ENCODE results near the gene CMTM4. TPM values are rescaled to one million over a fixed set of nuclear protein-coding genes. Genes with fewer than 3 reads are reported as not detected.
"Not testable (repeated sequence)": the region's sequence is repeated elsewhere in the genome, so short reads cannot be mapped to it uniquely, and the experiment has no call there.

CMTM4 gene
- polyA plus RNA-seq, 4 donors, result 21.1 to 54.3 (median 43.0) TPM

GRCh38 chr16:66617728-66618127 is 78.8 kb downstream of the CMTM4 start:
- 58 to 63% (median 62%) methylated on average over 7 of the region's 7 CpGs for WGBS, 3 donors
- H3K27me3 ChIP-seq (ENCODE audit: control insufficient read depth in 3 of 3, insufficient read depth in 3 of 3, low read length in 3 of 3), result no peaks in the 10 kb centered on the region
- peaks cover 0 to 4% (median 0%) of the 10 kb centered on the region in 3 donors for H3K4me1 ChIP-seq (ENCODE audit: control insufficient read depth in 3 of 3, insufficient read depth in 2 of 3, low read depth in 1 of 3, low read length in 2 of 3)
- no peaks in the 10 kb centered on the region for H3K9me3 ChIP-seq (ENCODE audit: control insufficient read depth in 2 of 2, insufficient read depth in 1 of 2, low read depth in 1 of 2, low read length in 1 of 2)
- no peak for FAIRE-seq
- H3K36me3 ChIP-seq (ENCODE audit: control insufficient read depth in 3 of 3, insufficient read depth in 2 of 3, low read depth in 1 of 3, low read length in 3 of 3), result peaks cover 7 to 62% (median 9%) of the 10 kb centered on the region in 3 donors
- H3K4me3 ChIP-seq (ENCODE audit: low read depth in 1 of 3, low read length in 3 of 3), result no peak overlapping the region
- DNase-seq, result peak in 1 of 2 donors; percentile 20
- no peak overlapping the region for H3K27ac ChIP-seq (ENCODE audit: low read depth in 1 of 3, low read length in 2 of 3)

- H3K27ac ChIP-seq (ENCODE audit: low read depth in 1 of 3, low read length in 2 of 3), result no peak overlapping the region
- peaks cover 0 to 4% (median 0%) of the 10 kb centered on the region in 3 donors for H3K4me1 ChIP-seq (ENCODE audit: control insufficient read depth in 3 of 3, insufficient read depth in 2 of 3, low read depth in 1 of 3, low read length in 2 of 3)
- H3K36me3 ChIP-seq (ENCODE audit: control insufficient read depth in 3 of 3, insufficient read depth in 2 of 3, low read depth in 1 of 3, low read length in 3 of 3), result peaks cover 6 to 63% (median 7%) of the 10 kb centered on the region in 3 donors
- H3K27me3 ChIP-seq (ENCODE audit: control insufficient read depth in 3 of 3, insufficient read depth in 3 of 3, low read length in 3 of 3), result no peaks in the 10 kb centered on the region
- H3K4me3 ChIP-seq (ENCODE audit: low read depth in 1 of 3, low read length in 3 of 3), result no peak overlapping the region
- WGBS, 3 donors, result 77 to 87% (median 79%) methylated on average over 2 of the region's 2 CpGs
- FAIRE-seq, result no peak
- no peaks in the 10 kb centered on the region for H3K9me3 ChIP-seq (ENCODE audit: control insufficient read depth in 2 of 2, insufficient read depth in 1 of 2, low read depth in 1 of 2, low read length in 1 of 2)
- DNase-seq, result no peak
Observed at GRCh38 chr16:66617010-66617434, 79.5 kb downstream of the CMTM4 start.

GRCh38 chr16:66616592-66616991 is 80.0 kb downstream of the CMTM4 start:
- Histone ChIP-seq H3K27me3 (ENCODE audit: control insufficient read depth in 3 of 3, insufficient read depth in 3 of 3, low read length in 3 of 3) (no peaks in the 10 kb centered on the region), H3K4me3 (ENCODE audit: low read depth in 1 of 3, low read length in 3 of 3) (no peak overlapping the region), H3K4me1 (ENCODE audit: control insufficient read depth in 3 of 3, insufficient read depth in 2 of 3, low read depth in 1 of 3, low read length in 2 of 3) (peaks cover 0 to 4% (median 0%) of the 10 kb centered on the region in 3 donors), H3K36me3 (ENCODE audit: control insufficient read depth in 3 of 3, insufficient read depth in 2 of 3, low read depth in 1 of 3, low read length in 3 of 3) (peaks cover 6 to 63% (median 7%) of the 10 kb centered on the region in 3 donors), H3K27ac (ENCODE audit: low read depth in 1 of 3, low read length in 2 of 3) (no peak overlapping the region), H3K9me3 (ENCODE audit: control insufficient read depth in 2 of 2, insufficient read depth in 1 of 2, low read depth in 1 of 2, low read length in 1 of 2) (no peaks in the 10 kb centered on the region)
- DNase-seq (no peak), FAIRE-seq (no peak)
- 81 to 87% (median 85%) methylated on average over 9 of the region's 9 CpGs for WGBS, 3 donors

- WGBS, 3 donors, result 88 to 96% (median 93%) methylated on average over 4 of the region's 4 CpGs
- H3K4me3 ChIP-seq (ENCODE audit: low read depth in 1 of 3, low read length in 3 of 3), result no peak overlapping the region
- H3K27me3 ChIP-seq (ENCODE audit: control insufficient read depth in 3 of 3, insufficient read depth in 3 of 3, low read length in 3 of 3), result no peaks in the 10 kb centered on the region
- H3K9me3 ChIP-seq (ENCODE audit: control insufficient read depth in 2 of 2, insufficient read depth in 1 of 2, low read depth in 1 of 2, low read length in 1 of 2), result no peaks in the 10 kb centered on the region
- peaks cover 6 to 64% (median 7%) of the 10 kb centered on the region in 3 donors for H3K36me3 ChIP-seq (ENCODE audit: control insufficient read depth in 3 of 3, insufficient read depth in 2 of 3, low read depth in 1 of 3, low read length in 3 of 3)
- peaks cover 0 to 4% (median 0%) of the 10 kb centered on the region in 3 donors for H3K4me1 ChIP-seq (ENCODE audit: control insufficient read depth in 3 of 3, insufficient read depth in 2 of 3, low read depth in 1 of 3, low read length in 2 of 3)
- H3K27ac ChIP-seq (ENCODE audit: low read depth in 1 of 3, low read length in 2 of 3), result no peak overlapping the region
- FAIRE-seq, result no peak
- DNase-seq, result no peak
Observed at GRCh38 chr16:66616169-66616568, 80.4 kb downstream of the CMTM4 start.

- WGBS, 3 donors, result 88 to 95% (median 91%) methylated on average over 12 of the region's 12 CpGs
- Histone ChIP-seq H3K27me3 (ENCODE audit: control insufficient read depth in 3 of 3, insufficient read depth in 3 of 3, low read length in 3 of 3) (no peaks in the 10 kb centered on the region), H3K9me3 (ENCODE audit: control insufficient read depth in 2 of 2, insufficient read depth in 1 of 2, low read depth in 1 of 2, low read length in 1 of 2) (no peaks in the 10 kb centered on the region), H3K4me3 (ENCODE audit: low read depth in 1 of 3, low read length in 3 of 3) (no peak overlapping the region), H3K27ac (ENCODE audit: low read depth in 1 of 3, low read length in 2 of 3) (no peak overlapping the region), H3K4me1 (ENCODE audit: control insufficient read depth in 3 of 3, insufficient read depth in 2 of 3, low read depth in 1 of 3, low read length in 2 of 3) (peaks cover 0 to 4% (median 0%) of the 10 kb centered on the region in 3 donors), H3K36me3 (ENCODE audit: control insufficient read depth in 3 of 3, insufficient read depth in 2 of 3, low read depth in 1 of 3, low read length in 3 of 3) (peaks cover 3 to 73% (median 12%) of the 10 kb centered on the region in 3 donors)
- DNase-seq (no peak), FAIRE-seq (no peak)
Observed at GRCh38 chr16:66614161-66614802, 82.3 kb downstream of the CMTM4 start.

GRCh38 chr16:66612422-66612821 is 84.1 kb downstream of the CMTM4 start:
- FAIRE-seq (no peak), DNase-seq (no peak)
- H3K36me3 ChIP-seq (ENCODE audit: control insufficient read depth in 3 of 3, insufficient read depth in 2 of 3, low read depth in 1 of 3, low read length in 3 of 3), result peaks cover 3 to 80% (median 12%) of the 10 kb centered on the region in 3 donors
- H3K4me3 ChIP-seq (ENCODE audit: low read depth in 1 of 3, low read length in 3 of 3), result no peak overlapping the region
- H3K27ac ChIP-seq (ENCODE audit: low read depth in 1 of 3, low read length in 2 of 3), result no peak overlapping the region
- no peaks in the 10 kb centered on the region for H3K9me3 ChIP-seq (ENCODE audit: control insufficient read depth in 2 of 2, insufficient read depth in 1 of 2, low read depth in 1 of 2, low read length in 1 of 2)
- WGBS, 3 donors, result 84 to 95% (median 84%) methylated on average over 14 of the region's 14 CpGs
- no peaks in the 10 kb centered on the region for H3K27me3 ChIP-seq (ENCODE audit: control insufficient read depth in 3 of 3, insufficient read depth in 3 of 3, low read length in 3 of 3)
- H3K4me1 ChIP-seq (ENCODE audit: control insufficient read depth in 3 of 3, insufficient read depth in 2 of 3, low read depth in 1 of 3, low read length in 2 of 3), result peaks cover 0 to 2% (median 0%) of the 10 kb centered on the region in 3 donors

GRCh38 chr16:66611911-66612310 is 84.6 kb downstream of the CMTM4 start:
- not testable (repeated sequence) for H3K9me3 ChIP-seq (ENCODE audit: control insufficient read depth in 2 of 2, insufficient read depth in 1 of 2, low read depth in 1 of 2, low read length in 1 of 2); DNase-seq; H3K27me3 ChIP-seq (ENCODE audit: control insufficient read depth in 3 of 3, insufficient read depth in 3 of 3, low read length in 3 of 3); FAIRE-seq; H3K4me1 ChIP-seq (ENCODE audit: control insufficient read depth in 3 of 3, insufficient read depth in 2 of 3, low read depth in 1 of 3, low read length in 2 of 3); H3K27ac ChIP-seq (ENCODE audit: low read depth in 1 of 3, low read length in 2 of 3); H3K4me3 ChIP-seq (ENCODE audit: low read depth in 1 of 3, low read length in 3 of 3)
- 89 to 95% (median 93%) methylated on average over 8 of the region's 8 CpGs for WGBS, 3 donors
- peaks cover 3 to 82% (median 12%) of the 10 kb centered on the region in 3 donors for H3K36me3 ChIP-seq (ENCODE audit: control insufficient read depth in 3 of 3, insufficient read depth in 2 of 3, low read depth in 1 of 3, low read length in 3 of 3)

- DNase-seq, result no peak
- no peak for FAIRE-seq
- H3K36me3 ChIP-seq (ENCODE audit: control insufficient read depth in 3 of 3, insufficient read depth in 2 of 3, low read depth in 1 of 3, low read length in 3 of 3), result peaks cover 3 to 73% (median 12%) of the 10 kb centered on the region in 3 donors
- peaks cover 0 to 8% (median 0%) of the 10 kb centered on the region in 3 donors for H3K4me1 ChIP-seq (ENCODE audit: control insufficient read depth in 3 of 3, insufficient read depth in 2 of 3, low read depth in 1 of 3, low read length in 2 of 3)
- H3K27ac ChIP-seq (ENCODE audit: low read depth in 1 of 3, low read length in 2 of 3), result no peak overlapping the region
- H3K9me3 ChIP-seq (ENCODE audit: control insufficient read depth in 2 of 2, insufficient read depth in 1 of 2, low read depth in 1 of 2, low read length in 1 of 2), result no peaks in the 10 kb centered on the region
- WGBS, 3 donors, result 87 to 88% (median 87%) methylated on average over 14 of the region's 14 CpGs
- peaks cover 0 to 5% (median 0%) of the 10 kb centered on the region in 3 donors for H3K27me3 ChIP-seq (ENCODE audit: control insufficient read depth in 3 of 3, insufficient read depth in 3 of 3, low read length in 3 of 3)
- H3K4me3 ChIP-seq (ENCODE audit: low read depth in 1 of 3, low read length in 3 of 3), result no peak overlapping the region
Observed at GRCh38 chr16:66610111-66610820, 86.3 kb downstream of the CMTM4 start.
